Hepatic stellate cell (primary cell): ENCODE measurements around the gene RBM28.

Experiments used
- DNase-seq: peaks from one replicate; pipeline ENCODE4 v3.0.0; 2011; ENCODE audit warnings: low spot score

Gene RBM28

GRCh38 chr7:128260069-128260795 lies 83.5 kb downstream of the RBM28 start:
- no peak for DNase-seq

- no peak for DNase-seq
Observed at GRCh38 chr7:128259131-128260061, 84.3 kb downstream of the RBM28 start.

GRCh38 chr7:128257458-128257857 lies 86.2 kb downstream of the RBM28 start:
- DNase-seq: no peak

GRCh38 chr7:128255271-128255670 lies 88.4 kb downstream of the RBM28 start:
- no peak for DNase-seq

- no peak for DNase-seq
Observed at GRCh38 chr7:128254470-128254869, 89.2 kb downstream of the RBM28 start.

- DNase-seq: no peak
Observed at GRCh38 chr7:128253701-128254100, 90.0 kb downstream of the RBM28 start.

- DNase-seq: no peak
Observed at GRCh38 chr7:128251337-128251736, 92.4 kb downstream of the RBM28 start.
